Activated T-cell treated with anti-CD3 and anti-CD28 coated beads, Interleukin-2, amount 50 U/mL, for 1 hour (primary cell): ENCODE results near the gene KCNAB2.

Experiments
- DNase-seq: peaks from one replicate; pipeline ENCODE4 v3.0.0-alpha.2; 2020

KCNAB2 gene

GRCh38 chr1:6083801-6084446, 38.2 kb downstream of the KCNAB2 start:
- no peak for DNase-seq

- no peak for DNase-seq
Measured at GRCh38 chr1:6084781-6085495, 39.2 kb downstream of the KCNAB2 start.

- no peak for DNase-seq
Measured at GRCh38 chr1:6085666-6086065, 40.0 kb downstream of the KCNAB2 start.

- DNase-seq = no peak
Measured at GRCh38 chr1:6086358-6086757, 40.7 kb downstream of the KCNAB2 start.

GRCh38 chr1:6086762-6087376, 41.2 kb downstream of the KCNAB2 start:
- DNase-seq = no peak

GRCh38 chr1:6087377-6087772, 41.7 kb downstream of the KCNAB2 start:
- DNase-seq = no peak

GRCh38 chr1:6087958-6088357, 42.3 kb downstream of the KCNAB2 start:
- no peak for DNase-seq

GRCh38 chr1:6088956-6089355, 43.3 kb downstream of the KCNAB2 start:
- no peak for DNase-seq

GRCh38 chr1:6090288-6090687, 44.6 kb downstream of the KCNAB2 start:
- DNase-seq = no peak

GRCh38 chr1:6090996-6091822, 45.5 kb downstream of the KCNAB2 start:
- no peak for DNase-seq

GRCh38 chr1:6091823-6092109, 46.1 kb downstream of the KCNAB2 start:
- DNase-seq = no peak

- no peak for DNase-seq
Measured at GRCh38 chr1:6092211-6092610, 46.5 kb downstream of the KCNAB2 start.

GRCh38 chr1:6093071-6093470, 47.4 kb downstream of the KCNAB2 start:
- DNase-seq = no peak

GRCh38 chr1:6093611-6094010, 47.9 kb downstream of the KCNAB2 start:
- DNase-seq = no peak

GRCh38 chr1:6094246-6094645, 48.6 kb downstream of the KCNAB2 start:
- DNase-seq = no peak

- DNase-seq = no peak
Measured at GRCh38 chr1:6094801-6095505, 49.3 kb downstream of the KCNAB2 start.

- no peak for DNase-seq
Measured at GRCh38 chr1:6095511-6096242, 50.0 kb downstream of the KCNAB2 start.

- DNase-seq = no peak
Measured at GRCh38 chr1:6096243-6097116, 50.8 kb downstream of the KCNAB2 start.

- no peak for DNase-seq
Measured at GRCh38 chr1:6097117-6097595, 51.5 kb downstream of the KCNAB2 start.

GRCh38 chr1:6097824-6098223, 52.1 kb downstream of the KCNAB2 start:
- DNase-seq = no peak
